GM23338 (cell line): ENCODE data around the gene MME. TPM values are rescaled to one million over a fixed set of nuclear protein-coding genes. Genes with fewer than 3 reads are reported as not detected.

Source experiments
- ATAC-seq: fragments of 200-7000 bp; cut with Tn5 transposase; 3 replicates; pipeline ENCODE4 v1.9.1; 2020
- DNase-seq: peaks from one replicate; pipeline ENCODE4 v3.0.0-alpha.2; 2015; ENCODE audit warnings: low spot score
- H2AFZ ChIP-seq: fragments of 200-600 bp; sonication (generic); 2 replicates; pipeline ENCODE4 v1.8.0; 2016; ENCODE audit warnings: antibody characterized with exemption, mild to moderate bottlenecking, moderate library complexity
- H3F3A ChIP-seq: fragments of 200-600 bp; sonication (generic); replicated peaks from 2 replicates; pipeline ENCODE4 v1.8.0; 2017; ENCODE audit warnings: antibody characterized with exemption, mixed run types, low read depth
- H3K27ac ChIP-seq: fragments of 200-600 bp; sonication (generic); 2 replicates; pipeline ENCODE4 v1.6.1; 2016; ENCODE audit warnings: low read depth
- H3K27me3 ChIP-seq: fragments of 200-600 bp; sonication (generic); 2 replicates; pipeline ENCODE4 v1.8.0; 2016; ENCODE audit warnings: mild to moderate bottlenecking, mixed run types, moderate library complexity; ENCODE audit not compliant: insufficient read depth
- H3K36me3 ChIP-seq: fragments of 200-600 bp; sonication (generic); 2 replicates; pipeline ENCODE4 v1.8.0; 2016; ENCODE audit warnings: mild to moderate bottlenecking; ENCODE audit not compliant: insufficient read depth
- H3K4me1 ChIP-seq: fragments of 200-600 bp; sonication (generic); 2 replicates; pipeline ENCODE4 v1.8.0; 2016; ENCODE audit warnings: mild to moderate bottlenecking, moderate library complexity; ENCODE audit not compliant: insufficient read depth
- H3K4me2 ChIP-seq: fragments of 200-600 bp; sonication (generic); 2 replicates; pipeline ENCODE4 v1.7.1; 2017; ENCODE audit warnings: mixed run types
- H3K4me3 ChIP-seq: fragments of 200-600 bp; sonication (generic); 2 replicates; pipeline ENCODE4 v1.6.1; 2016; ENCODE audit warnings: mixed run types
- H3K79me2 ChIP-seq: fragments of 200-600 bp; sonication (generic); replicated peaks from 2 replicates; pipeline ENCODE4 v1.8.0; 2017; ENCODE audit warnings: mild to moderate bottlenecking; ENCODE audit not compliant: insufficient read depth
- H3K9me2 ChIP-seq: fragments of 200-600 bp; sonication (generic); 2 replicates; pipeline ENCODE4 v1.8.0; 2017; ENCODE audit not compliant: insufficient read depth
- H4K20me1 ChIP-seq: fragments of 200-600 bp; sonication (generic); replicated peaks from 2 replicates; pipeline ENCODE4 v1.8.0; 2017; ENCODE audit warnings: mild to moderate bottlenecking; ENCODE audit not compliant: insufficient read depth
- H3K27ac Mint-ChIP-seq: 2 replicates; pipeline ENCODE4 v1.8.0; 2020; ENCODE audit warnings: inconsistent platforms, mild to moderate bottlenecking, moderate library complexity, mixed read lengths
- H3K27me3 Mint-ChIP-seq: 3 replicates; pipeline ENCODE4 v1.8.0; 2022; ENCODE audit warnings: low read depth, mild to moderate bottlenecking, moderate library complexity, mixed read lengths, inconsistent platforms; ENCODE audit not compliant: insufficient read depth, poor library complexity
- H3K36me3 Mint-ChIP-seq: 3 replicates; pipeline ENCODE4 v1.8.0; 2021; ENCODE audit warnings: low read depth, mild to moderate bottlenecking, inconsistent platforms, moderate library complexity, mixed read lengths
- H3K4me1 Mint-ChIP-seq: 3 replicates; pipeline ENCODE4 v1.8.0; 2020; ENCODE audit warnings: mild to moderate bottlenecking, inconsistent platforms, mixed read lengths
- H3K4me3 Mint-ChIP-seq: 3 replicates; pipeline ENCODE4 v1.8.0; 2021; ENCODE audit warnings: moderate library complexity, mild to moderate bottlenecking, inconsistent platforms, mixed read lengths
- H3K9me3 Mint-ChIP-seq: 3 replicates; pipeline ENCODE4 v1.8.0; 2020; ENCODE audit warnings: moderate library complexity, mild to moderate bottlenecking, inconsistent platforms, mixed read lengths
- CREB1 ChIP-seq: fragments of 250-450 bp; sonication (Bioruptor Pico); IDR thresholded peaks from 2 replicates; pipeline ENCODE4 v1.5.0; 2020; ENCODE audit warnings: low read depth, mild to moderate bottlenecking, moderate library complexity
- CTCF ChIP-seq, 2 experiments: fragments of 200-600 bp in 1 of 2; sonication (generic) in 1 of 2; conservative IDR thresholded peaks; 2 replicates each; pipeline versions ENCODE4 v1.5.1 to v1.6.1; 2016 to 2017; ENCODE audit warnings: antibody characterized with exemption in 2 of 2, low read depth in 2 of 2, mild to moderate bottlenecking in 2 of 2, moderate library complexity in 1 of 2
- ETS1 ChIP-seq: IDR thresholded peaks from 2 replicates; pipeline ENCODE4 v1.6.1; 2016; ENCODE audit warnings: antibody characterized with exemption
- EZH2 ChIP-seq: fragments of 200-600 bp; sonication (generic); IDR thresholded peaks from one replicate; pipeline ENCODE4 v1.8.0; 2017; ENCODE audit warnings: antibody characterized with exemption, mild to moderate bottlenecking, low read depth; ENCODE audit not compliant: unreplicated experiment
- EZH2phosphoT487 ChIP-seq: fragments of 200-600 bp; sonication (generic); IDR thresholded peaks from one replicate; pipeline ENCODE4 v1.8.1; 2018; ENCODE audit warnings: antibody characterized with exemption; ENCODE audit not compliant: unreplicated experiment
- JUNB ChIP-seq: IDR thresholded peaks from one replicate; pipeline ENCODE4 v1.6.1; 2016; ENCODE audit warnings: antibody characterized with exemption; ENCODE audit not compliant: unreplicated experiment
- POLR2AphosphoS5 ChIP-seq: IDR thresholded peaks from 2 replicates; pipeline ENCODE4 v1.6.1; 2016; ENCODE audit warnings: antibody characterized with exemption, low read depth
- REST ChIP-seq: IDR thresholded peaks from one replicate; pipeline ENCODE4 v1.6.1; 2018; ENCODE audit warnings: antibody characterized with exemption; ENCODE audit not compliant: unreplicated experiment
- STAT1 ChIP-seq: IDR thresholded peaks from one replicate; pipeline ENCODE4 v1.6.1; 2016; ENCODE audit warnings: antibody characterized with exemption; ENCODE audit not compliant: unreplicated experiment
- ZNF114 ChIP-seq: fragments of 250-450 bp; sonication (Bioruptor Pico); IDR thresholded peaks from 2 replicates; pipeline ENCODE4 v1.5.0; 2020; ENCODE audit warnings: mild to moderate bottlenecking, moderate library complexity
- ZNF331 ChIP-seq: fragments of 250-450 bp; sonication (Bioruptor Pico); IDR thresholded peaks from 2 replicates; pipeline ENCODE4 v1.5.0; 2020; ENCODE audit warnings: low read depth, mild to moderate bottlenecking, moderate library complexity
- ZNF462 ChIP-seq: fragments of 250-450 bp; sonication (Bioruptor Pico); IDR thresholded peaks from 2 replicates; pipeline ENCODE4 v1.5.0; 2020; ENCODE audit warnings: mild to moderate bottlenecking, moderate library complexity
- polyA plus RNA-seq: library from polyadenylated mRNA; unstranded; fragments of >200 nt; fragmentation: Nextera tagmentation; extraction: Ambion mirVana; gene quantifications from 2 replicates; pipeline ENCODE4 v1.2.1, GENCODE V29; 2016
- total RNA-seq: library from RNA; depleted of rRNA; stranded (reverse); fragments of >200 nt; shearing (Covaris generic); gene quantifications from 2 replicates; pipeline ENCODE4 v1.2.3, GENCODE V29; 2014

Gene MME
- total and polyA plus RNA-seq, 2 experiments from 2014 or later: 15.2 to 76.7 TPM

- TF ChIP-seq ZNF462 (CRISPR knock-in tag): no peak
Measured at GRCh38 chr3:155135003-155135402, 54.9 kb downstream of the MME start (continued).

- DNase-seq (no peak), ATAC-seq (no peak; the same call in 2 of the 3 replicates)
- no peak overlapping the region for H3K4me2 ChIP-seq
- no peak overlapping the region for H3K4me3 Mint-ChIP-seq
- no peaks in the 10 kb centered on the region for H3K9me3 Mint-ChIP-seq
- no peaks in the 10 kb centered on the region for H3K27me3 ChIP-seq
- no peaks in the 10 kb centered on the region for H4K20me1 ChIP-seq
- no peaks in the 10 kb centered on the region; the same call in 2 of the 3 replicates for H3K36me3 Mint-ChIP-seq
- no peaks in the 10 kb centered on the region for H3K9me2 ChIP-seq
- H3K27ac ChIP-seq: no peak overlapping the region
- no peak overlapping the region for H3K4me3 ChIP-seq
- H3K4me1 ChIP-seq: no peaks in the 10 kb centered on the region
- no peak overlapping the region for H2AFZ ChIP-seq
- H3K4me1 Mint-ChIP-seq: no peaks in the 10 kb centered on the region
- no peaks in the 10 kb centered on the region for H3K79me2 ChIP-seq
- H3K27ac Mint-ChIP-seq: no peak overlapping the region
- H3K27me3 Mint-ChIP-seq: no peaks in the 10 kb centered on the region
- peaks cover 3% of the 10 kb centered on the region; the same call in 1 of the 2 replicates for H3K36me3 ChIP-seq
- H3F3A ChIP-seq: no peaks in the 10 kb centered on the region
- no peak for TF ChIP-seq POLR2AphosphoS5
- TF ChIP-seq EZH2: no peak
- TF ChIP-seq REST: no peak
- TF ChIP-seq ZNF331 (CRISPR knock-in tag): no peak
- TF ChIP-seq ZNF114 (CRISPR knock-in tag): no peak
- no peak for TF ChIP-seq CREB1 (CRISPR knock-in tag)
- TF ChIP-seq STAT1: no peak
- no peak for TF ChIP-seq EZH2phosphoT487
- no peak for TF ChIP-seq JUNB
- TF ChIP-seq ETS1: no peak
- TF ChIP-seq CTCF (conservative IDR thresholded peaks at IDR 0.05; ENCODE audit: low read depth in 2 of 2): no peak
Measured at GRCh38 chr3:155138677-155139076, 58.6 kb downstream of the MME start.
